ENCODE results near the gene TUBB4A. TPM values are rescaled to one million over a fixed set of nuclear protein-coding genes. Genes with fewer than 3 reads are reported as not detected.
"Not testable (repeated sequence)": the region's sequence is repeated elsewhere in the genome, so short reads cannot be mapped to it uniquely, and the experiment has no call there.

The TUBB4A gene
- total and polyA plus RNA-seq, 9 of the 15 experiments (the other 6 are each of a cell fraction or from before 2014, with no cell fraction given) = 0.14 to 7.0 (median 0.75) TPM

DNA sequence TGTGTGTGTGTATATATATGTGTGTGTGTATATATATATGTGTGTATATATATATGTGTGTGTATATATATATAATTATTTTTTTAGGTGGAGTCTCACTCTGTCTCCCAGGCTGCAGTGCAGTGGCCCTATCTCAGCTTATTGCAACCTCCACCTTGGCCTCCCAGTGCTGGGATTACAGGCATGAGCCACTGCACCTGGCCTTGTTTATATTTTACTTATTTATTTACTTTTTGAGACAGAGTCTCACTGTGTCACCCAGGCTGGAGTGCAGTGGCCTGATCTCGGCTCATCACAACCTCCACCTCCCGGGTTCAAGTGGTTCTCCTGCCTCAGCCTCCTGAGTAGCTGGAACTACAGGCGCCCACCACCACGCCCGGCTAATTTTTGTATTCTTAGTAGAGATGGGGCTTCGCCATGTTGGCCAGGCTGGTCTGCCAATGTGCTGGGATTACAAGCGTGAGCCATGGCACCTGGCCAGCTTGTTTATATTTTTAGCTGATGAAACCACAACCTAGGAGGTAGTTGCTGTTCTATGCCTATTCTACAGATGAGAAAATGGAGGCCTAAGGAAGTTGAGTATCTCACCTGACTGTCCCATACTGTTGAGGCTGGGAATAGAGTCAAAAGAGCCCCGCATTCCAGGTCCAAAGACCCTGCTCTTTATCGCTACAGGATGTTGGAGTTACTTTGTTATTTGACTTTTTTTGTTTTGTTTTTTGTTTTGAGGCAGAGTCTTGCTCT, 6.1 kb upstream of the TUBB4A start:
- in situ Hi-C loops (cut with MboI); H3K27ac ChIP-seq (ENCODE audit: extremely low read depth, low read depth, low read length); H3K79me2 ChIP-seq (ENCODE audit: control insufficient read depth, insufficient read depth, low read length); H3K4me2 ChIP-seq (ENCODE audit: insufficient read depth, low read length); ATAC-seq; H4K20me1 ChIP-seq (replicated peaks; ENCODE audit: control insufficient read depth, insufficient read depth, low read length); DNase-seq (ENCODE audit: extremely low read depth in 1 of 4, low spot score in 3 of 4); BruUV-seq (replicated peaks); H3K27me3 ChIP-seq (ENCODE audit: control insufficient read depth in 2 of 2, insufficient read depth in 2 of 2, low read length in 2 of 2); CTCF ChIA-PET (ENCODE audit: low intra/inter-chr PET ratio); FAIRE-seq; H2AFZ ChIP-seq (ENCODE audit: low read depth, low read length); intact Hi-C loops (cut with micrococcal nuclease); H3K36me3 ChIP-seq (ENCODE audit: control insufficient read depth, insufficient read depth, low read length); H3K9me1 ChIP-seq (ENCODE audit: control insufficient read depth, insufficient read depth, low read length); H3K9me3 ChIP-seq (replicated peaks; ENCODE audit: control insufficient read depth, insufficient read depth, low read depth, low read length); H3K9ac ChIP-seq (ENCODE audit: insufficient read depth in 1 of 2, low read depth in 2 of 2, low read length in 2 of 2); H3K4me3 ChIP-seq: not testable (repeated sequence)
- POLR2A ChIA-PET = interaction anchor here (1.0 to 1.8 kb wide), 3 partner anchors 8 to 124 kb away, joined by 5 to 6 read pairs (median 5); partner anchors contain the start of gene TNFSF9
- H3K4me1 ChIP-seq (replicated peaks in 1 of 2; ENCODE audit: control insufficient read depth in 2 of 2, insufficient read depth in 2 of 2, low read length in 2 of 2) = peaks cover 7 to 21% of the 10 kb centered on the region in 2 experiments; a peak in 4 of 5 replicates
- TF ChIP-seq KDM1A (IDR thresholded peaks at IDR 0.05) (0 out of 4 replicates have a peak, but pooled peaks of 1 of the 2 experiments have one; percentile 8), RBM25 (IDR thresholded peaks at IDR 0.05; ENCODE audit: low read depth, low read length, severe bottlenecking) (peak; percentile 55)
- 82% methylated on average over 9 of the region's 9 CpGs for WGBS (ENCODE audit: insufficient coverage, low coverage, missing lambda C conversion rate)

DNA sequence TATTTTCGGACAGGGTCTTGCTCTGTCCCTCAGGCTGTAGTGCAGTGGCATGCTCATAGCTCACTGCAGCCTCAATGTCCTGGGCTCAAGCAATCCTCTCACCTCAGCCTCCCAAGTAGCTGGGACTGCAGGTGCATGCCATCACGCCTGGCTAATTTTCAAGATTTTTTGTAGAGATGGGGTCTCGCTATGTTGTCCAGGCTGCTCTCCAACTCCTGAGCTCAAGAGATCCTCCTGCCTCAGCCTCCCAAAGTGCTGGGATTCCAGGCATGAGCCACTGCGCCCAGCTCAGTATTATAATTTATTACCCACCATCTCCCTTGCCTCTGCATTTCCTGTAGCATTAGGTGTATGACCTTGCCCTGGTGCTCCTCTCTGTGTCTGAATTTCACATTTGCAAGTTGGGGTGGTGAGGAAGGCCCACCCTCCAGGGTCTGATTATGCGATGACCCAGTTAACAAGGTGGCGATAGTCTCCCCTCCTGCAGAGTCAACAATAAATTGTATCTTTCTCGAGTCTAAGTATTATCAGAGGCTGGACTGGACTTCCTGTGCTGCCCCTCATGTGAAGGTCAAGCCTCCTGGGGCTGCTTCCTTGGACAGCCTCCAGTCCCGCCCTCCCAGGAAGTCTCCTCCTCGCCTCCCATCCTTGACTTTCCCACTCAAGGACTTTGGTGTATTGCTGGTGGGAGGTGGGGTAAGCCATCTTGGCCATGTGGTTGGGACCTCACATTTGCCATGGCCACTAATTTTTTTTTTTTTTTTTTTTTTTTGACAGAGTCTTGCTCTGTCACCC, 1.5 kb upstream of the TUBB4A start:
- no TSS peak for BruUV-seq (replicated peaks)
- H3K9me3 ChIP-seq (replicated peaks; ENCODE audit: control insufficient read depth, insufficient read depth, low read depth, low read length) = no peaks in the 10 kb centered on the region
- intact Hi-C loops (cut with micrococcal nuclease) = no loop called here
- FAIRE-seq (peak; percentile 64), DNase-seq (ENCODE audit: extremely low read depth in 1 of 4, low spot score in 3 of 4) (peak in 3 of 4 experiments; percentile 28 to 51 (median 46)), ATAC-seq (no peak)
- H3K4me3 ChIP-seq = no peak overlapping the region
- WGBS (ENCODE audit: insufficient coverage, low coverage, missing lambda C conversion rate) = 63% methylated on average over 9 of the region's 9 CpGs
- no peaks in the 10 kb centered on the region for H4K20me1 ChIP-seq (replicated peaks; ENCODE audit: control insufficient read depth, insufficient read depth, low read length)
- no peaks in the 10 kb centered on the region for H3K27me3 ChIP-seq (ENCODE audit: control insufficient read depth in 2 of 2, insufficient read depth in 2 of 2, low read length in 2 of 2)
- no peak overlapping the region for H3K4me2 ChIP-seq (ENCODE audit: insufficient read depth, low read length)
- ChIA-PET POLR2A (interaction anchor here (0.6 to 0.7 kb wide), 2 partner anchors 18 to 92 kb away, joined by 3 read pairs; no protein-coding TSS in a partner anchor), CTCF (ENCODE audit: low intra/inter-chr PET ratio) (no interaction called here)
- peak overlapping the region in 1 of 2 experiments; percentile 43; a peak in 1 of 4 replicates for H3K9ac ChIP-seq (ENCODE audit: insufficient read depth in 1 of 2, low read depth in 2 of 2, low read length in 2 of 2)
- peak overlapping the region; percentile 53; the same call in 1 of the 3 replicates for H3K27ac ChIP-seq (ENCODE audit: extremely low read depth, low read depth, low read length)
- peak overlapping the region; percentile 75 for H2AFZ ChIP-seq (ENCODE audit: low read depth, low read length)
- peaks cover 1% of the 10 kb centered on the region for H3K9me1 ChIP-seq (ENCODE audit: control insufficient read depth, insufficient read depth, low read length)
- H3K4me1 ChIP-seq (replicated peaks in 1 of 2; ENCODE audit: control insufficient read depth in 2 of 2, insufficient read depth in 2 of 2, low read length in 2 of 2) = peaks cover 7 to 41% of the 10 kb centered on the region in 2 experiments; a peak in 4 of 5 replicates
- in situ Hi-C loops (cut with MboI) = no loop called here
- H3K36me3 ChIP-seq (ENCODE audit: control insufficient read depth, insufficient read depth, low read length) = no peaks in the 10 kb centered on the region
- H3K79me2 ChIP-seq (ENCODE audit: control insufficient read depth, insufficient read depth, low read length) = no peaks in the 10 kb centered on the region
- TF ChIP-seq, protein P1, sequence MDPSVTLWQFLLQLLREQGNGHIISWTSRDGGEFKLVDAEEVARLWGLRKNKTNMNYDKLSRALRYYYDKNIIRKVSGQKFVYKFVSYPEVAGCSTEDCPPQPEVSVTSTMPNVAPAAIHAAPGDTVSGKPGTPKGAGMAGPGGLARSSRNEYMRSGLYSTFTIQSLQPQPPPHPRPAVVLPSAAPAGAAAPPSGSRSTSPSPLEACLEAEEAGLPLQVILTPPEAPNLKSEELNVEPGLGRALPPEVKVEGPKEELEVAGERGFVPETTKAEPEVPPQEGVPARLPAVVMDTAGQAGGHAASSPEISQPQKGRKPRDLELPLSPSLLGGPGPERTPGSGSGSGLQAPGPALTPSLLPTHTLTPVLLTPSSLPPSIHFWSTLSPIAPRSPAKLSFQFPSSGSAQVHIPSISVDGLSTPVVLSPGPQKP (CRISPR knock-in tag; IDR thresholded peaks at IDR 0.05) = no peak
- no peak for TF ChIP-seq ZNF175 (CRISPR knock-in tag; IDR thresholded peaks at IDR 0.05; ENCODE audit: low read depth)
- no peak for TF ChIP-seq TBL1XR1 (IDR thresholded peaks at IDR 0.05; ENCODE audit: low read length in 2 of 2)
- peak; percentile 74 for TF ChIP-seq ESRRA (IDR thresholded peaks at IDR 0.05; ENCODE audit: borderline replicate concordance, low read depth)
- no peak for TF ChIP-seq CBFA2T3 (IDR thresholded peaks at IDR 0.05)
